HepG2 (cell line): ENCODE measurements around the gene ANXA3.

Source experiments
- DMAP1 ChIP-seq: IDR thresholded peaks from 2 replicates; pipeline ENCODE4 v1.6.1; 2016
- EP300 ChIP-seq, 3 experiments: sonication (generic) in 1 of 3; formaldehyde crosslinking in 1 of 3; IDR thresholded peaks; 2 replicates each; pipeline versions ENCODE4 v1.5.1 to v1.6.1; 2011 to 2020; ENCODE audit warnings: low read depth in 2 of 3, low read length in 2 of 3, borderline replicate concordance in 1 of 3, improper control_type of control experiment in 1 of 3, mild to moderate bottlenecking in 1 of 3, missing genetic modification reagents in 1 of 3, moderate library complexity in 1 of 3
- TF ChIP-seq, protein P1 (sequence below): sonication (generic); formaldehyde crosslinking; IDR thresholded peaks from 2 replicates; pipeline ENCODE4 v1.5.1; 2020; ENCODE audit warnings: missing genetic modification reagents, mild to moderate bottlenecking, borderline replicate concordance

DNA sequence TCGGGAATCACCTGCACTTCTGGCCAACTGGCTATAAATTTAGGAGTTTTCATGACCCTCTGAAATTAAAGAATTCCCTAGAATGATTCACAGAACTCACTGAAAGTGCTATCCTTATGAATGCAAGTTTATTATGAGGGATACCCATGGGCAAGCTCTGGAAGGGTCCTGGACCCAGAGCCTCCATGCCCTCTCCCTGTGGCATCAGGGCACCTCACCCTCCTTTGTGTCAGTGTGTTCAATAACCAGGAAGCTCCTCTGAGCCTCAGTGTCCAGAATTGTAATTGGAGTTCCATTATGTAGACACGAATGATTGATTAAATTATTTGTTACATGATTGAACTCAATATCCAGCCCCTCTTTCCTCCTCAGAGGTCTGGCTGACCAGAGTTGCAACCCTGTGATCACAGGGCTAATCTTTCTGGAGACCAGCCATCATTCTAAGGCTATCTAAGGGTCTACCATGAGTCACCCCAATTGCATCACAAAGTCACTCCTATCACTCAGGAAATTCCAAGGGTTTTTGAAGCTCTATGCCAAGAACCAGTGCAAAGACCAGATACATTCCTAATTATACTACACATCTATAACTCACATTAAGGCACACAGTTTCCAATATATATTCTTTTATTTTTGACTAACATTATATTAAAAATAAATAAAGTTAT is 8.9 kb downstream of the ANXA3 start:
- TF ChIP-seq, protein P1, sequence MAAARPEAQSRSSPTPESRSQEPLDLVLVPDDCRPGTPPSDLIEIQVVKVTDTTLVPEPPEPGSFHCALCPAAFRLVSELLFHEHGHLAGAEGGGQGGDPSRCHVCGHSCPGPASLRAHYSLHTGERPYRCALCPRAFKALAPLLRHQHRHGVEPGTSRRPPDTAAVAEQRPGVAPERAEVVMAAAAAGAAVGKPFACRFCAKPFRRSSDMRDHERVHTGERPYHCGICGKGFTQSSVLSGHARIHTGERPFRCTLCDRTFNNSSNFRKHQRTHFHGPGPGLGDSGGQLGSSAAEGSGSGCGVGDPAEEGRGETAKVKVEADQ = no peak
- no peak for TF ChIP-seq DMAP1
- TF ChIP-seq EP300 (IDR thresholded peaks at IDR 0.05; ENCODE audit: low read depth in 2 of 2, low read length in 2 of 2) = no peak
- TF ChIP-seq EP300 (CRISPR knock-in tag; IDR thresholded peaks at IDR 0.05; ENCODE audit: borderline replicate concordance) = no peak
